ENCODE measurements around the gene ANKRD12.
A peak's percentile ranks its signal among the peaks of the same experiment; 100 is the strongest.

Gene ANKRD12

DNA sequence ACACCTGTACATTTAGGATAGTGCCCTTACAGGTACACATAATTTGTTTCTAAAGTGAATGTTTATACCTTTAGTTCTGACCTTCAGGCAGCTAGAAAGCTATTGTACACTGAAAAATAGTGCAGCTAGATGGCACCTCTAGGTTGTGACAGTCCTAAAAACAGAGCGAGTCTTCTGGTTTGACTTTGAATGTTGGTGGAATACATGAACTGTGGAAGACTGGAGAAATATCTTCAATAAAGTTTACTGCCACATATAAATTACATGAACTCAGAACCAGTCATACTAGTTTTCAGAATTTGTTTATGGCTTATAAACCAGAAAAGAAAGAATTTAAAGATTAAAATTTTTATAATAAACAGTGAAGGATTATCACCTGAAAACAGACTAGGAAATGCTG, 139.3 kb downstream of the ANKRD12 start:
- Histone ChIP-seq H3K27me3 (ENCODE audit: control insufficient read depth in 2 of 2, insufficient read depth in 2 of 2, low read length in 2 of 2) (no peaks in the 10 kb centered on the region), H3K36me3 (ENCODE audit: control insufficient read depth in 2 of 2, insufficient read depth in 2 of 2, low read length in 2 of 2) (peaks cover 6 to 18% of the 10 kb centered on the region in 2 donors), H3K27ac (ENCODE audit: low read depth in 2 of 2, low read length in 2 of 2) (peak overlapping the region in 1 of 2 donors; percentile 62), H3K4me3 (ENCODE audit: low read length in 2 of 2) (no peak overlapping the region), H3K4me1 (ENCODE audit: control insufficient read depth in 2 of 2, insufficient read depth in 2 of 2, low read length in 2 of 2) (no peaks in the 10 kb centered on the region), H3K9me3 (ENCODE audit: control insufficient read depth in 2 of 2, low read length in 2 of 2) (no peaks in the 10 kb centered on the region), H3K9ac (ENCODE audit: low read depth in 1 of 2, low read length in 2 of 2) (no peak overlapping the region)

DNA sequence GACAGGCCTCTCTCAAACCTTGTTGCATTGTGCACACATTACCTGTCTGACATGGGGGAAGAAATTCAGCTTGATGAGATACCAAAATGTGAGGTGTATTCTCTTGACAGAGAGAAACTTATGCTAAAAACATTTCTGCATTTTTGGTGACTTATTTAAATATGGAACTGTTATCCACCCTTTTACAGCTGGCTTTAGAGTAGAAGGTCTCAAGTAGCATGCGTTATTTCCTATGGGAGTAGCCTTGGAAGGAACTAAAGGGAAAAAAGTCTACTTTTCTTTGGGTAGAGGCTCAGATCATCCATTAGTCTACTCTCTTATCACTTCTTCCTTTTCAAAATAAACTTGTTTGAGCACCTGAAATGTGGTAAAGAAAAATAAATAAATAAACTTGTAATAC, 141.4 kb downstream of the ANKRD12 start:
- no peak overlapping the region for H3K27ac ChIP-seq (ENCODE audit: low read depth in 2 of 2, low read length in 2 of 2)

DNA sequence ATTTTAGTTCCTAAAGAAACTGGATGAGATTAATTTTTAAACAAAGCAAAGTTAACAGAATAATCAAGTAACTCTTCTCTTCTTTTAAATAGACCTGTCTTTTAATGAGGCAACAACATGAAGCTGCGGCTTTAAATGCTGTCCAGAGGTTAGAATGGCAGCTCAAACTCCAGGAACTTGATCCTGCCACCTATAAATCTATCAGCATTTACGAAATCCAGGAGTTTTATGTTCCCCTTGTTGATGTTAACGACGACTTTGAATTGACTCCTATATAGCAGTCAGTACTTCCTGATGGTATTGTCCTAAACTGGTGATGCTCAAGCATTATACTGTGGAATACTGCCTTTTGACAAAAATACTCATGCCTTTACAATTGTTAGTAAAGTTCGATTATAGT, 144.3 kb downstream of the ANKRD12 start:
- Histone ChIP-seq H3K9me3 (ENCODE audit: control insufficient read depth in 2 of 2, low read length in 2 of 2) (no peaks in the 10 kb centered on the region), H3K4me3 (ENCODE audit: low read length in 2 of 2) (no peak overlapping the region), H3K4me1 (ENCODE audit: control insufficient read depth in 2 of 2, insufficient read depth in 2 of 2, low read length in 2 of 2) (no peaks in the 10 kb centered on the region), H3K27me3 (ENCODE audit: control insufficient read depth in 2 of 2, insufficient read depth in 2 of 2, low read length in 2 of 2) (no peaks in the 10 kb centered on the region), H3K36me3 (ENCODE audit: control insufficient read depth in 2 of 2, insufficient read depth in 2 of 2, low read length in 2 of 2) (peaks cover 5 to 13% of the 10 kb centered on the region in 2 donors), H3K27ac (ENCODE audit: low read depth in 2 of 2, low read length in 2 of 2) (no peak overlapping the region), H3K9ac (ENCODE audit: low read depth in 1 of 2, low read length in 2 of 2) (no peak overlapping the region)

More for the DNA sequence above, 141.4 kb downstream of the ANKRD12 start:
- Histone ChIP-seq H3K27me3 (ENCODE audit: control insufficient read depth in 2 of 2, insufficient read depth in 2 of 2, low read length in 2 of 2) (no peaks in the 10 kb centered on the region), H3K4me3 (ENCODE audit: low read length in 2 of 2) (no peak overlapping the region), H3K36me3 (ENCODE audit: control insufficient read depth in 2 of 2, insufficient read depth in 2 of 2, low read length in 2 of 2) (peaks cover 5 to 13% of the 10 kb centered on the region in 2 donors), H3K9ac (ENCODE audit: low read depth in 1 of 2, low read length in 2 of 2) (no peak overlapping the region), H3K9me3 (ENCODE audit: control insufficient read depth in 2 of 2, low read length in 2 of 2) (no peaks in the 10 kb centered on the region), H3K4me1 (ENCODE audit: control insufficient read depth in 2 of 2, insufficient read depth in 2 of 2, low read length in 2 of 2) (no peaks in the 10 kb centered on the region)

DNA sequence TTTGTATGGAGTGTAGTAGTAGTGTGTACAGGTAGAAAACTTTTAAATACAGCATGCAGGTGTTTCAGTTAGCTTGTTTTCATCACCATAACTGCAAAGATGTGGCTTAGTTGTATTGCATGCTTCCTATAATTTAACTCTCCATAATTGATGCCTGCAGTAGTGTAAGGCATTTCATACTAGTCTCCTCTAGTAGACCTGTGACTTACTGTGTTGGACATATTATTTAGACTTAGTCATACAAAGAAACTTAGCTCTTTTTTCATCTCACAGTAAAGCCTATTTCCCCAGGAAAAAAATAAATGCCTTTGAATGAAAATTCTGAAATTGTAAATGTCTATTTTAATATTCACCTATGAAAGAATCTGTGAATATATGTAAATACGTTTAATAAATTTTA, 145.2 kb downstream of the ANKRD12 start:
- H3K4me1 ChIP-seq (ENCODE audit: control insufficient read depth in 2 of 2, insufficient read depth in 2 of 2, low read length in 2 of 2), result no peaks in the 10 kb centered on the region
- H3K36me3 ChIP-seq (ENCODE audit: control insufficient read depth in 2 of 2, insufficient read depth in 2 of 2, low read length in 2 of 2), result peaks cover 5 to 13% of the 10 kb centered on the region in 2 donors
- H3K27me3 ChIP-seq (ENCODE audit: control insufficient read depth in 2 of 2, insufficient read depth in 2 of 2, low read length in 2 of 2), result no peaks in the 10 kb centered on the region
- no peak overlapping the region for H3K4me3 ChIP-seq (ENCODE audit: low read length in 2 of 2)
- no peak overlapping the region for H3K9ac ChIP-seq (ENCODE audit: low read depth in 1 of 2, low read length in 2 of 2)
- H3K9me3 ChIP-seq (ENCODE audit: control insufficient read depth in 2 of 2, low read length in 2 of 2), result no peaks in the 10 kb centered on the region
- no peak overlapping the region for H3K27ac ChIP-seq (ENCODE audit: low read depth in 2 of 2, low read length in 2 of 2)

DNA sequence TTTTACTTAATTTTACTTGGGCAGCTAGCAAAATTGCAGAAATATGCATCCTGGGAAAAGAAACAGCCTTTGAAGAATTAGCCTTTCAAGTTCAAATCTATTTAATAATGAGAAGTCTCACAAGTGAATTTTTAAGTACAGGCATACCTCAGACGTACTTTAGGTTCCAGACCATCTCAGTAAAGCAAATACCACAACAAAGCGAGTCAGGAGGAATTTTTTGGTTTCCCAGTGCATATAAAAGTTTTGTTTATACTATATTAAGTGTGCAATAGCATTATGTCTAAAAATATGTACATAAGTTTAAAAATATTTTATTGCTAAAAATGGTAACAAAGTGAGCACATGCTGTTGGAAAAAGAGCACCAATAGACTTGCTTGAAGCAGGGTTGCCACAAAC, 147.2 kb downstream of the ANKRD12 start:
- Histone ChIP-seq H3K9me3 (ENCODE audit: control insufficient read depth in 2 of 2, low read length in 2 of 2) (no peaks in the 10 kb centered on the region), H3K27ac (ENCODE audit: low read depth in 2 of 2, low read length in 2 of 2) (no peak overlapping the region), H3K4me1 (ENCODE audit: control insufficient read depth in 2 of 2, insufficient read depth in 2 of 2, low read length in 2 of 2) (no peaks in the 10 kb centered on the region), H3K4me3 (ENCODE audit: low read length in 2 of 2) (no peak overlapping the region), H3K27me3 (ENCODE audit: control insufficient read depth in 2 of 2, insufficient read depth in 2 of 2, low read length in 2 of 2) (no peaks in the 10 kb centered on the region), H3K9ac (ENCODE audit: low read depth in 1 of 2, low read length in 2 of 2) (no peak overlapping the region), H3K36me3 (ENCODE audit: control insufficient read depth in 2 of 2, insufficient read depth in 2 of 2, low read length in 2 of 2) (peaks cover 5% of the 10 kb centered on the region in 2 donors)

DNA sequence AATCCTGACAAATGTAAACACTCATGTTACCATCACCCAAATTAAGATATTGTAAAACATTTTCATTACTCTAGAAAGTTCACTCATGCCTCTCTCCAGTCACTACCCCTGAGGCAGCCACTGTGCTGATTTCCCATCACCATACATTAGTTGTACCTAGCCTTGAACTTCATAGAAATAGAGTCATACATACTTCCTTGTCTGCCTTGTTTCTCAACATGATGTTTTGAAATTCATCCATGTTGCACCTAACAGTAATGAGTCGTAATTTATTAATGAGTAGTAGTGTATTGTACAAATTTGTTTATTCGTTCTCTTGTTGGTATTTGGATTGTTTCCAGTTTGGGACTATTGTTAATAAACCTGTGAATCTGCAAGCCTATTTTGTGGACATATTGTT, 149.0 kb downstream of the ANKRD12 start:
- H3K4me3 ChIP-seq (ENCODE audit: low read length in 2 of 2), result no peak overlapping the region
- H3K27me3 ChIP-seq (ENCODE audit: control insufficient read depth in 2 of 2, insufficient read depth in 2 of 2, low read length in 2 of 2), result no peaks in the 10 kb centered on the region
- H3K4me1 ChIP-seq (ENCODE audit: control insufficient read depth in 2 of 2, insufficient read depth in 2 of 2, low read length in 2 of 2), result no peaks in the 10 kb centered on the region
- no peak overlapping the region for H3K27ac ChIP-seq (ENCODE audit: low read depth in 2 of 2, low read length in 2 of 2)
- H3K36me3 ChIP-seq (ENCODE audit: control insufficient read depth in 2 of 2, insufficient read depth in 2 of 2, low read length in 2 of 2), result peaks cover 0 to 3% of the 10 kb centered on the region in 2 donors
- no peaks in the 10 kb centered on the region for H3K9me3 ChIP-seq (ENCODE audit: control insufficient read depth in 2 of 2, low read length in 2 of 2)
- H3K9ac ChIP-seq (ENCODE audit: low read depth in 1 of 2, low read length in 2 of 2), result no peak overlapping the region

DNA sequence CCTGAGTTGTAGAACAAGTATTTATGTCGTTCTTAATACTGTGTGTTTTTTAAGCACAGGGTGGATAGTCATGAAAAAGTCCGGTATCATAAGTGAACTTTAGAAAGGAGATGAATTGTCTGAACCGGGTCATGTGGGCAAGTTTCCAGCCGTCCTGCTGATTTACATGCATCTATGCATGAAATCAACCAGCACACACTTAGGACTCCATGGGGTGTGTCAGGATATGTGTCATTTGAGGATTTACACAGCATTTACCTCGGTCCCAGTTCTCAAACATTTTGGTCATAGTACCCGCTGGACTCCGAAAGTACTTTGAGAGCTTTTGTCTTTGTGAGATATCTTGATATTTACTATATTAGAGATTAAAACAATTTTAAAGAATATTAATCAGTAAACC, 150.5 kb downstream of the ANKRD12 start:
- Histone ChIP-seq H3K4me1 (ENCODE audit: control insufficient read depth in 2 of 2, insufficient read depth in 2 of 2, low read length in 2 of 2) (no peaks in the 10 kb centered on the region), H3K27me3 (ENCODE audit: control insufficient read depth in 2 of 2, insufficient read depth in 2 of 2, low read length in 2 of 2) (no peaks in the 10 kb centered on the region)

DNA sequence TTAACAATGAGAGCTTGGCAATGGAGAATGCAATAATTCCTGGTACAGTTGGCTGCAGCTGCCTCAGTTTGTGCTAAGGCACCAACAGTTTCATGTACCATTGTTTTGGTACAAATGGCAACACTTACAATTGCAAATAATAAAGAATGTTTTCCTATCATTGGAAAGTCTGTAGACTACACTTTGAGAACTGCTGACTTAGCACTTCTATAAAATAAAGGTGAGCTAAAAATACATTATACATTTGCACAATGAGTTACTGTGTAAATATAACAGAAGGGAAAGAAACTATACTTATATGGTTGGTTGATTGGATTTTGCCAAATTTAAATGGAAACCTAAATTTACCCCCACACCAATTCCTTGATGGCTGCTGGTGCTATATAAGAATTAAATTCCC, 153.1 kb downstream of the ANKRD12 start:
- Histone ChIP-seq H3K27me3 (ENCODE audit: control insufficient read depth in 2 of 2, insufficient read depth in 2 of 2, low read length in 2 of 2) (no peaks in the 10 kb centered on the region), H3K27ac (ENCODE audit: low read depth in 2 of 2, low read length in 2 of 2) (no peak overlapping the region), H3K4me1 (ENCODE audit: control insufficient read depth in 2 of 2, insufficient read depth in 2 of 2, low read length in 2 of 2) (no peaks in the 10 kb centered on the region), H3K9ac (ENCODE audit: low read depth in 1 of 2, low read length in 2 of 2) (no peak overlapping the region), H3K36me3 (ENCODE audit: control insufficient read depth in 2 of 2, insufficient read depth in 2 of 2, low read length in 2 of 2) (no peaks in the 10 kb centered on the region), H3K9me3 (ENCODE audit: control insufficient read depth in 2 of 2, low read length in 2 of 2) (no peaks in the 10 kb centered on the region), H3K4me3 (ENCODE audit: low read length in 2 of 2) (no peak overlapping the region)

More for the DNA sequence above, 150.5 kb downstream of the ANKRD12 start:
- Histone ChIP-seq H3K4me3 (ENCODE audit: low read length in 2 of 2) (no peak overlapping the region), H3K36me3 (ENCODE audit: control insufficient read depth in 2 of 2, insufficient read depth in 2 of 2, low read length in 2 of 2) (no peaks in the 10 kb centered on the region), H3K27ac (ENCODE audit: low read depth in 2 of 2, low read length in 2 of 2) (no peak overlapping the region), H3K9me3 (ENCODE audit: control insufficient read depth in 2 of 2, low read length in 2 of 2) (no peaks in the 10 kb centered on the region), H3K9ac (ENCODE audit: low read depth in 1 of 2, low read length in 2 of 2) (no peak overlapping the region)

DNA sequence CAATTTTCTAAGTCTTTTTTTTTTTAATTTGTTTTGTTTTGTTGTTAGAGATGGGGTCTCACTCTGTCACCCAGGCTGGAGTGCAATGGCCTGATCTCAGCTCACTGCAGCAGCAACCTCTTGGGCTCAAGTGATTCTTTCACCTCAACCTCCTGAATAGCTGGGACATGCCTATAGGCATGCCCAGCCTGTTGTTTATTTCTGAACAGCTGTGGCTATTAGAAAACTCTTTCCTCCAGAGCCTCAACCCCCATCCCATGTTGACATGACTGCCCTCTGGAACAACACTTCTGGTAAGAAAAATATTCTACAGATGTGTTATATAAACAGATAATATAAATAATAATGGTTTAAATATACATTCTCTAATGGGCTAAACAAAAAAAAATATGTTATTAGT, 153.6 kb downstream of the ANKRD12 start:
- no peaks in the 10 kb centered on the region for H3K36me3 ChIP-seq (ENCODE audit: control insufficient read depth in 2 of 2, insufficient read depth in 2 of 2, low read length in 2 of 2)
- no peak overlapping the region for H3K27ac ChIP-seq (ENCODE audit: low read depth in 2 of 2, low read length in 2 of 2)
- no peaks in the 10 kb centered on the region for H3K9me3 ChIP-seq (ENCODE audit: control insufficient read depth in 2 of 2, low read length in 2 of 2)
- no peaks in the 10 kb centered on the region for H3K4me1 ChIP-seq (ENCODE audit: control insufficient read depth in 2 of 2, insufficient read depth in 2 of 2, low read length in 2 of 2)
- no peak overlapping the region for H3K9ac ChIP-seq (ENCODE audit: low read depth in 1 of 2, low read length in 2 of 2)
- H3K27me3 ChIP-seq (ENCODE audit: control insufficient read depth in 2 of 2, insufficient read depth in 2 of 2, low read length in 2 of 2), result no peaks in the 10 kb centered on the region
- no peak overlapping the region for H3K4me3 ChIP-seq (ENCODE audit: low read length in 2 of 2)

DNA sequence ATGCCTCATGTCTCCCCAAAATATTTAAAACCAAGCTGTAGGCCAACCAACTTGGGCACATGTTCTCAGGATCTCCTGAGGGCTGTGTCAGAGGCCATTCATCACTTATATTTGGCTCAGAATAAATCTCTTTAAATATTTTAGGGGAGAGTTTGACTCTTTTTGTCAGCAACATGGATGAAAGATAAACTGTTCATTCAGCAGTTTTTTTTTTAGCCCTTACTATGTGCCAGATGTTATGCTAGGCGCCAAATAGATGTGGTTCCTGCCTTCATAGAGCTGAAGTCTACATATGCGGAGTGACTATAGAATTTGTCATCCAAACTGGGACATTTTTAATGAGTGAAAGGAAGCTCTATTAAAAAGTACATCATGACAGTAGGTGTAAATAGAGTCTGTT, 155.5 kb downstream of the ANKRD12 start:
- H3K27me3 ChIP-seq (ENCODE audit: control insufficient read depth in 2 of 2, insufficient read depth in 2 of 2, low read length in 2 of 2), result no peaks in the 10 kb centered on the region
- no peak overlapping the region for H3K9ac ChIP-seq (ENCODE audit: low read depth in 1 of 2, low read length in 2 of 2)
- no peaks in the 10 kb centered on the region for H3K36me3 ChIP-seq (ENCODE audit: control insufficient read depth in 2 of 2, insufficient read depth in 2 of 2, low read length in 2 of 2)
- no peak overlapping the region for H3K27ac ChIP-seq (ENCODE audit: low read depth in 2 of 2, low read length in 2 of 2)
- H3K4me1 ChIP-seq (ENCODE audit: control insufficient read depth in 2 of 2, insufficient read depth in 2 of 2, low read length in 2 of 2), result no peaks in the 10 kb centered on the region
- no peak overlapping the region for H3K4me3 ChIP-seq (ENCODE audit: low read length in 2 of 2)
- H3K9me3 ChIP-seq (ENCODE audit: control insufficient read depth in 2 of 2, low read length in 2 of 2), result no peaks in the 10 kb centered on the region

DNA sequence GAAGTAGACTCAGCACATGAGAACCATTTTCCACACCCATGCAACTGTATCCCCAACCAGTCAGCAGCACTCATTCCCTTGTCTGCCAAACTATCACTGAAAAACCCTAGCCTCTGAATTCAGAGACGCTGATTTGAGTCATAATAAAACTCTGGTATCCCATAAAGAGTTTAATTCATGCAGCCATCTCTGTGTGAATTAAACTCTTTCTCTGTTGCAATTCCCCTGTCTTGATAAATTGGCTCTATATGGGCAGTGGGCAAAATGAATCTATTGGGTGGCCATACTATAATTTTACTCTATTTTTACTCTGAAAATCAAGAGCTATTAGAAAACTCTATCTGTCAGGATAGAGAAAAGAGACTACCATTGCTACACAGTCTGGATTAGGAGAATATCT, 157.4 kb downstream of the ANKRD12 start:
- Histone ChIP-seq H3K9me3 (ENCODE audit: control insufficient read depth in 2 of 2, low read length in 2 of 2) (no peaks in the 10 kb centered on the region), H3K4me3 (ENCODE audit: low read length in 2 of 2) (no peak overlapping the region), H3K4me1 (ENCODE audit: control insufficient read depth in 2 of 2, insufficient read depth in 2 of 2, low read length in 2 of 2) (no peaks in the 10 kb centered on the region), H3K27me3 (ENCODE audit: control insufficient read depth in 2 of 2, insufficient read depth in 2 of 2, low read length in 2 of 2) (no peaks in the 10 kb centered on the region), H3K27ac (ENCODE audit: low read depth in 2 of 2, low read length in 2 of 2) (no peak overlapping the region), H3K9ac (ENCODE audit: low read depth in 1 of 2, low read length in 2 of 2) (no peak overlapping the region), H3K36me3 (ENCODE audit: control insufficient read depth in 2 of 2, insufficient read depth in 2 of 2, low read length in 2 of 2) (no peaks in the 10 kb centered on the region)

Measured in mucosa of rectum (tissue), 2 donors.